T-helper 9 cell (primary cell): ENCODE measurements around the gene SHC2.

Source experiments
- DNase-seq: peaks from one replicate; pipeline ENCODE4 v3.0.0-alpha.2; 2020
- total RNA-seq, 2 donors: gene quantifications; one replicate each; lab custom pipeline; 2026; lab: John Stamatoyannopoulos, UW

Gene SHC2
- 0 to 0.70 reads per million in 2 donors for total RNA-seq

GRCh38 chr19:460877-461720 is at the start of gene SHC2:
TSS of gene SHC2 (minus strand) at chr19:461033. CDS start at chr19:460996, 37 bp downstream.
- no peak for DNase-seq

GRCh38 chr19:508204-509150 is 47.6 kb upstream of the SHC2 start:
- no peak for DNase-seq

- peak; percentile 75 for DNase-seq
Observed at GRCh38 chr19:507286-508203, 46.7 kb upstream of the SHC2 start, which contains the start of gene TPGS1. TSS of gene TPGS1 (plus strand) at chr19:507497. CDS start at chr19:507507, 10 bp downstream.

- peak; percentile 89 for DNase-seq
Observed at GRCh38 chr19:506404-507285, 45.8 kb upstream of the SHC2 start.

- DNase-seq, result no peak
Observed at GRCh38 chr19:504616-505015, 43.8 kb upstream of the SHC2 start.

GRCh38 chr19:501646-502045 is 40.8 kb upstream of the SHC2 start:
- no peak for DNase-seq

GRCh38 chr19:498977-499623 is 38.3 kb upstream of the SHC2 start:
- no peak for DNase-seq

- DNase-seq, result no peak
Observed at GRCh38 chr19:498511-498891, 37.7 kb upstream of the SHC2 start.

GRCh38 chr19:497869-498510 is 37.2 kb upstream of the SHC2 start:
- DNase-seq, result no peak

- no peak for DNase-seq
Observed at GRCh38 chr19:497491-497868, 36.6 kb upstream of the SHC2 start.

- DNase-seq, result no peak
Observed at GRCh38 chr19:496986-497385, 36.2 kb upstream of the SHC2 start.

- no peak for DNase-seq
Observed at GRCh38 chr19:496112-496665, 35.4 kb upstream of the SHC2 start, which contains the start of gene MADCAM1. TSS of gene MADCAM1 (plus strand) at chr19:496486. CDS start at chr19:496500, 14 bp downstream.

GRCh38 chr19:495402-496111 is 34.7 kb upstream of the SHC2 start:
- DNase-seq, result peak; percentile 41

- no peak for DNase-seq
Observed at GRCh38 chr19:495081-495401, 34.2 kb upstream of the SHC2 start.

GRCh38 chr19:494171-495080 is 33.6 kb upstream of the SHC2 start:
- no peak for DNase-seq

- no peak for DNase-seq
Observed at GRCh38 chr19:493391-494170, 32.7 kb upstream of the SHC2 start.

GRCh38 chr19:492091-492531 is 31.3 kb upstream of the SHC2 start:
- peak; percentile 62 for DNase-seq
